Stimulated activated CD4-positive, alpha-beta T cell treated with anti-CD3 and anti-CD28 coated beads, Interleukin-12 subunit alpha, Interleukin-12 subunit beta, amount 100 ng/mL, for 24 hours (primary cell): Measurements from ENCODE around the gene SPTLC1.

ENCODE experiments used
- DNase-seq, 2 experiments: peaks; one replicate each; pipeline ENCODE4 v3.0.0-alpha.2; 2020; ENCODE audit warnings: low read depth in 2 of 2

SPTLC1 gene

GRCh38 chr9:92095236-92095635, 20.0 kb downstream of the SPTLC1 start:
- no peak for DNase-seq

- DNase-seq: peak in 1 of 2 experiments; percentile 24
Observed at GRCh38 chr9:92094655-92095054, 20.6 kb downstream of the SPTLC1 start.

- DNase-seq: no peak
Observed at GRCh38 chr9:92077888-92078287, 37.3 kb downstream of the SPTLC1 start.

- DNase-seq: no peak
Observed at GRCh38 chr9:92071634-92072033, 43.6 kb downstream of the SPTLC1 start.

- DNase-seq: no peak
Observed at GRCh38 chr9:92066168-92066567, 49.0 kb downstream of the SPTLC1 start.

- no peak for DNase-seq
Observed at GRCh38 chr9:92064711-92065110, 50.5 kb downstream of the SPTLC1 start.

GRCh38 chr9:92061184-92061583, 54.0 kb downstream of the SPTLC1 start:
- no peak for DNase-seq

- DNase-seq: no peak
Observed at GRCh38 chr9:92059661-92060060, 55.6 kb downstream of the SPTLC1 start.

GRCh38 chr9:92058723-92059444, 56.3 kb downstream of the SPTLC1 start:
- no peak for DNase-seq

GRCh38 chr9:92058026-92058425, 57.2 kb downstream of the SPTLC1 start:
- no peak for DNase-seq

GRCh38 chr9:92057226-92057625, 58.0 kb downstream of the SPTLC1 start:
- DNase-seq: no peak

- DNase-seq: no peak
Observed at GRCh38 chr9:92055624-92056023, 59.6 kb downstream of the SPTLC1 start.

GRCh38 chr9:92048924-92049625, 66.1 kb downstream of the SPTLC1 start:
- DNase-seq: no peak

GRCh38 chr9:92047500-92047899, 67.7 kb downstream of the SPTLC1 start:
- DNase-seq: no peak

- no peak for DNase-seq
Observed at GRCh38 chr9:92046676-92047075, 68.5 kb downstream of the SPTLC1 start.

GRCh38 chr9:92044936-92045335, 70.3 kb downstream of the SPTLC1 start:
- no peak for DNase-seq

- DNase-seq: no peak
Observed at GRCh38 chr9:92043002-92043401, 72.2 kb downstream of the SPTLC1 start.

- DNase-seq: no peak
Observed at GRCh38 chr9:92042260-92042659, 73.0 kb downstream of the SPTLC1 start.

GRCh38 chr9:92036756-92037155, 78.5 kb downstream of the SPTLC1 start:
- no peak for DNase-seq

GRCh38 chr9:92036411-92036746, 78.8 kb downstream of the SPTLC1 start:
- DNase-seq: no peak

GRCh38 chr9:92035687-92036410, 79.4 kb downstream of the SPTLC1 start:
- no peak for DNase-seq

GRCh38 chr9:92035146-92035545, 80.1 kb downstream of the SPTLC1 start:
- DNase-seq: no peak

- no peak for DNase-seq
Observed at GRCh38 chr9:92033991-92034390, 81.2 kb downstream of the SPTLC1 start.
